ENCODE results near the gene CCDC159.

- no peak for TF ChIP-seq CTCF (IDR thresholded peaks at IDR 0.05)
- TF ChIP-seq POLR2A (IDR thresholded peaks at IDR 0.05) = no peak
Measured at GRCh38 chr19:11387162-11388034, 41.1 kb downstream of the CCDC159 start.
